BJ (cell line): Measurements from ENCODE around the gene OPN4. TPM values are rescaled to one million over a fixed set of nuclear protein-coding genes. Genes with fewer than 3 reads are reported as not detected.

Experiments
- CTCF ChIA-PET: fragments of 350-600 bp; formaldehyde crosslinking; extraction: SDS; loops from one replicate; lab custom pipeline; 2021; ENCODE audit warnings: antibody characterized with exemption, inconsistent platforms; lab: Yijun Ruan, JAX
- POLR2A ChIA-PET: fragments of 300-600 bp; sonication (Branson Sonifier 250); formaldehyde crosslinking; extraction: SDS; loops from one replicate; lab custom pipeline; 2021; ENCODE audit warnings: antibody characterized with exemption; lab: Charles Lee
- DNase-seq: peaks from one replicate; pipeline ENCODE4 v3.0.0-alpha.2; 2011; ENCODE audit warnings: low read depth
- H3K27me3 ChIP-seq: 2 replicates; pipeline ENCODE4 v1.6.0; 2011; ENCODE audit warnings: low read length; ENCODE audit not compliant: control insufficient read depth, insufficient read depth
- H3K36me3 ChIP-seq: 2 replicates; pipeline ENCODE4 v1.5.1; 2011; ENCODE audit warnings: low read length; ENCODE audit not compliant: control insufficient read depth, insufficient read depth
- H3K4me3 ChIP-seq: 2 replicates; pipeline ENCODE4 v1.5.1; 2011; ENCODE audit warnings: low read depth, mild to moderate bottlenecking, control low read depth, low read length
- polyA plus RNA-seq: library from polyadenylated mRNA; depleted of rRNA; stranded (reverse); fragments of >200 nt; gene quantifications from 2 replicates; pipeline ENCODE4 v1.2.3, GENCODE V29; 2011
- TF ChIP-seq, protein P1 (sequence below): IDR thresholded peaks from 2 replicates; pipeline ENCODE4 v1.5.1; 2011; ENCODE audit warnings: low read depth, mild to moderate bottlenecking, control low read depth, inconsistent platforms, low read length, moderate library complexity; ENCODE audit not compliant: insufficient read depth

The OPN4 gene
- polyA plus RNA-seq, 1 experiment = not detected

DNA sequence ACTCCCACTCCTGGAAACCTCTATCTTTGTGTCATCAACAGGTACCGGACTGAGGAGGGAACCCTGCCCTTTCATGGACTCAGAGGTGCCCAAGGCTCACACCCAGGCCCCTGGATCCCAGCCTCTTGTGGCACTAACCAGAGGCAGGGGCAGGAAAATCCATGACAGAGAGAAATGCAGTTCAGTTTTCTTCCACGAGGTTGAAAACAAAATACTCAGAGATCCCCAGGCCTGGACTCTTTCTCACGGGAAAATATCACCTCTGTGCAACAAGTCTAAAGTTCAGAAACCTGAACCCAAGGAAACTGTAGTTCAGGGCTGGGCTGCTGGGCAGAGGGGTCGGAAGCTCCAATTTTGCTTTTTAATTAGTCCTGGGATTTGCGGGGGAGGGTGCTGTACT, 21.4 kb upstream of the OPN4 start:
- TF ChIP-seq, protein P1, sequence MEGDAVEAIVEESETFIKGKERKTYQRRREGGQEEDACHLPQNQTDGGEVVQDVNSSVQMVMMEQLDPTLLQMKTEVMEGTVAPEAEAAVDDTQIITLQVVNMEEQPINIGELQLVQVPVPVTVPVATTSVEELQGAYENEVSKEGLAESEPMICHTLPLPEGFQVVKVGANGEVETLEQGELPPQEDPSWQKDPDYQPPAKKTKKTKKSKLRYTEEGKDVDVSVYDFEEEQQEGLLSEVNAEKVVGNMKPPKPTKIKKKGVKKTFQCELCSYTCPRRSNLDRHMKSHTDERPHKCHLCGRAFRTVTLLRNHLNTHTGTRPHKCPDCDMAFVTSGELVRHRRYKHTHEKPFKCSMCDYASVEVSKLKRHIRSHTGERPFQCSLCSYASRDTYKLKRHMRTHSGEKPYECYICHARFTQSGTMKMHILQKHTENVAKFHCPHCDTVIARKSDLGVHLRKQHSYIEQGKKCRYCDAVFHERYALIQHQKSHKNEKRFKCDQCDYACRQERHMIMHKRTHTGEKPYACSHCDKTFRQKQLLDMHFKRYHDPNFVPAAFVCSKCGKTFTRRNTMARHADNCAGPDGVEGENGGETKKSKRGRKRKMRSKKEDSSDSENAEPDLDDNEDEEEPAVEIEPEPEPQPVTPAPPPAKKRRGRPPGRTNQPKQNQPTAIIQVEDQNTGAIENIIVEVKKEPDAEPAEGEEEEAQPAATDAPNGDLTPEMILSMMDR = no peak
- no peak for DNase-seq
- no peaks in the 10 kb centered on the region for H3K36me3 ChIP-seq
- POLR2A ChIA-PET = no interaction called here
- CTCF ChIA-PET = interaction anchor here (0.7 to 3.2 kb wide), 3 partner anchors 10 to 52 kb away, joined by 3 to 9 read pairs (median 4); no protein-coding TSS in a partner anchor
- H3K4me3 ChIP-seq = no peak overlapping the region
- H3K27me3 ChIP-seq = no peaks in the 10 kb centered on the region

DNA sequence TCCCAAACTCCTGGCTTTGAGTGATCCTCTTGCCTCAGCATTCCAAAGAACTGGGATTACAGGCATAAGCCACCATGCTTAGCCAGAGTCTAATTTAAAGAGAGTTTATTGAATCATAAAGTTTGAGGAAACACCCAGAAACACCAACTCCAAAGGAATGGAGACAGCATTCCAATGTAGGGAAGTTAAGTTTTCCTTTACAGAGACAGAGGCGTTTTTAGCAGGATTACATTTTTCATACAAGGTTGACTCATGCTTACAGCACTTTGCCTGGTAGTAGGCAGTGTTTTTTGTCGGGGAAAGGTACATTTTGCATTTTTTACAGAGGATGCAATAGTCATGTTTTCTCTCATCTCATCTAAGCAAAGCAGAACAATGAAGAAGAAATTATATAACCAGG, 18.9 kb upstream of the OPN4 start:
- DNase-seq = peak; percentile 91
- TF ChIP-seq, protein P1 = no peak
- no peaks in the 10 kb centered on the region for H3K36me3 ChIP-seq
- no peak overlapping the region for H3K4me3 ChIP-seq
- H3K27me3 ChIP-seq = no peaks in the 10 kb centered on the region
- POLR2A ChIA-PET = no interaction called here
- CTCF ChIA-PET = no interaction called here

DNA sequence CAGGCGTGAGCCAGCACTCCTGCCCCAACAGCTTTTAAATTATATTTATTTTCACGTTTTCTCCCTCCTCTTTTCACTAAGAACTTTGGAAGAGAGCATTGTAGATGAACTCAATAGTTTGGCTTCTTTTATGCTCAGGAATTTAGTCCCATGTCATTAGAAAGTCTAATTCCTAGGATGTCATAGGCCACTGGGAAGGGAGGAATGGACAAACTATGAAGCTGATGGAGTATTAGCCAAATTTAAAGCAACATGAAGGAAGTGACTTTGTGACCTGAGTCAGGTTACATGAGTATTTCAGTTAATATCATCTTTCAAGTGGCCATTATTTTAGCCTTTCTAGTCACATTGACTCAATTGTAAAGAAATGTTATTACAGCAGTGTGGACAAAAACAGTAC, 18.0 kb upstream of the OPN4 start:
- H3K4me3 ChIP-seq = no peak overlapping the region
- no peaks in the 10 kb centered on the region for H3K36me3 ChIP-seq
- TF ChIP-seq, protein P1 = no peak
- ChIA-PET CTCF (interaction anchor here (1.4 kb wide), 1 partner anchor 9 kb away, joined by 4 read pairs; no protein-coding TSS in a partner anchor), POLR2A (no interaction called here)
- peaks cover 2% of the 10 kb centered on the region; the same call in 1 of the 2 replicates for H3K27me3 ChIP-seq
- DNase-seq = no peak

DNA sequence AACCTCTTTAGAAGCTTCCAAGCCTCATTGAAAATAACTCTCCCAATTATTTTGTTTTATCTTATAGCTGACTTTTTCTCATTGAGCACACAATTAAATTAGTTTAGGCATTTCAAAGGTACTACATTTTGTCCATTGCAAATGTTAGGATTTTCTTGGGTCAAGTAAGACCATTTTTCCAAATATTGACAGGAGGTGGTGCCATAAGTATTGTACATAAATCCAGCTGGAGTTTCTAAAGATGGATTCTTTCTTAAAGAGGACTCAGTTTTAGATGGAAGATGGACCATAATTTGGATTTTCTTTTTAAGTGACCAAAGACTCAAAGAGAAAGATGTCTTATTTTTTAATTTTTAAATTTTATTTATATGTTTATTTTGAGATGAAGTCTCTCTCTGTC, 12.3 kb upstream of the OPN4 start:
- H3K36me3 ChIP-seq = no peaks in the 10 kb centered on the region
- H3K27me3 ChIP-seq = peaks cover 2% of the 10 kb centered on the region; the same call in 1 of the 2 replicates
- ChIA-PET POLR2A (no interaction called here), CTCF (interaction anchor here (0.7 to 1.9 kb wide), 8 partner anchors 9 to 257 kb away, joined by 3 to 9 read pairs (median 4); no protein-coding TSS in a partner anchor)
- TF ChIP-seq, protein P1 = no peak
- H3K4me3 ChIP-seq = no peak overlapping the region
- DNase-seq = no peak

DNA sequence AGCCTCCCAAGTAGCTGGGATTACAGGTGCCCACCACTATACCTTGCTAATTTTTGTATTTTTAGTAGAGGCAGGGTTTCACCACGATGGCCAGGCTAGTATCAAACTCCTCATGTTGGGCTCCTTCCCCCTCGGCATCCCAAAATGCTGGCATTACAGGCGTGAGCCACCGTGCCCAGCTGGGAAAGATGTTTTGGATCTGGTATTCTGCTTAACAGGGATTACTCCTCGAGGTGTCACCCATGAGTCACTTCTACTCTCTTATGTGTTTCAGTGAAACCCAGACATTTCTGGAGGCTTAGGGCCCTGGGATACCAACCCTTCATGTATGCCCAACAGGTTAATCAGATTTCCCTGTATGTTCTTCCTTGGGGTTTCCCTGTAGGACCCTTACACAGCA, 11.8 kb upstream of the OPN4 start:
- ChIA-PET CTCF (interaction anchor here (0.7 to 1.9 kb wide), 8 partner anchors 9 to 46 kb away, joined by 3 to 9 read pairs (median 4); no protein-coding TSS in a partner anchor), POLR2A (no interaction called here)
- no peak for DNase-seq

More for the DNA sequence above, 11.8 kb upstream of the OPN4 start:
- TF ChIP-seq, protein P1 = 0 out of 2 replicates have a peak, but pooled peaks have one; percentile 10
- no peak overlapping the region for H3K4me3 ChIP-seq
- peaks cover 2% of the 10 kb centered on the region; the same call in 1 of the 2 replicates for H3K27me3 ChIP-seq
- no peaks in the 10 kb centered on the region for H3K36me3 ChIP-seq
